Measurements from ENCODE around the gene SMIM31. TPM values are rescaled to one million over a fixed set of nuclear protein-coding genes. Genes with fewer than 3 reads are reported as not detected.
A peak's percentile ranks its signal among the peaks of the same experiment; 100 is the strongest.

SMIM31 gene
- total and polyA plus RNA-seq, 9 of the 15 experiments (the other 6 are each of a cell fraction or from before 2014, with no cell fraction given), result not detected

DNA sequence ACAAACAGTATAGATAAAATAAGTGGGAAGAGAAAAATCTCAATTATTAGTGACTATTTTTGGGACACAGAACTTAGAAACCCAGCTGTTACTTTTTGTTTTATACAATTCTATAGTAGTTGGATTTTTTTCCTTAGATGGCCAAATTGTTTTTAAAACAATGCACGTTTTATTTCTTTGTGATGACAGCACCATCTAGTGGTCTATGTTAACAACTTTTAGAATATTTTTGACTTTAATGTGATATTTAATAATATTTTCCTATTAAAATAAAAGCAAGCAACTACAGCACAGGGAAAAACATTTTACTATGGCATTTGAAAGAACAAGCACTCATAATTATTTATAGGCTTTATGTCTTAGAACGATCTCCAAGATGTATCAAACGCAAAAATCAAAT, 5.6 kb upstream of the SMIM31 start:
- H3K4me2 ChIP-seq (ENCODE audit: insufficient read depth, low read length), result no peak overlapping the region
- no peaks in the 10 kb centered on the region for H3K27me3 ChIP-seq (ENCODE audit: control insufficient read depth in 2 of 2, insufficient read depth in 2 of 2, low read length in 2 of 2)
- intact Hi-C loops (cut with micrococcal nuclease) (loop anchor here (5.0 kb wide), 2 partner anchors 1196 to 1266 kb away; no protein-coding TSS in a partner anchor), in situ Hi-C loops (cut with MboI) (loop anchor here (25.0 kb wide), 1 partner anchor 1186 kb away; no protein-coding TSS in a partner anchor)
- H3K27ac ChIP-seq (ENCODE audit: extremely low read depth, low read depth, low read length), result no peak overlapping the region
- H3K9me1 ChIP-seq (ENCODE audit: control insufficient read depth, insufficient read depth, low read length), result no peaks in the 10 kb centered on the region
- BruUV-seq (replicated peaks), result no TSS peak
- no peak for ATAC-seq
- ChIA-PET CTCF (ENCODE audit: low intra/inter-chr PET ratio) (interaction anchor here (0.7 to 1.1 kb wide), 2 partner anchors 883 to 1198 kb away, joined by 3 to 4 read pairs; no protein-coding TSS in a partner anchor), POLR2A (no interaction called here)
- H3K4me3 ChIP-seq, result no peak overlapping the region
- WGBS (ENCODE audit: insufficient coverage, low coverage, missing lambda C conversion rate), result 0% methylated on average over 3 of the region's 3 CpGs
- no peak overlapping the region for H3K9ac ChIP-seq (ENCODE audit: insufficient read depth in 1 of 2, low read depth in 2 of 2, low read length in 2 of 2)
- H3K4me1 ChIP-seq (replicated peaks in 1 of 2; ENCODE audit: control insufficient read depth in 2 of 2, insufficient read depth in 2 of 2, low read length in 2 of 2), result no peaks in the 10 kb centered on the region; a peak in 1 of 5 replicates
- no peak overlapping the region for H2AFZ ChIP-seq (ENCODE audit: low read depth, low read length)
- DNase-seq (ENCODE audit: extremely low read depth in 1 of 4, low spot score in 3 of 4), result peak in 3 of 4 experiments; percentile 10 to 24 (median 16)
- H4K20me1 ChIP-seq (replicated peaks; ENCODE audit: control insufficient read depth, insufficient read depth, low read length), result no peaks in the 10 kb centered on the region
- H3K79me2 ChIP-seq (ENCODE audit: control insufficient read depth, insufficient read depth, low read length), result no peaks in the 10 kb centered on the region
- no peaks in the 10 kb centered on the region for H3K36me3 ChIP-seq (ENCODE audit: control insufficient read depth, insufficient read depth, low read length)
- TF ChIP-seq, protein P1, sequence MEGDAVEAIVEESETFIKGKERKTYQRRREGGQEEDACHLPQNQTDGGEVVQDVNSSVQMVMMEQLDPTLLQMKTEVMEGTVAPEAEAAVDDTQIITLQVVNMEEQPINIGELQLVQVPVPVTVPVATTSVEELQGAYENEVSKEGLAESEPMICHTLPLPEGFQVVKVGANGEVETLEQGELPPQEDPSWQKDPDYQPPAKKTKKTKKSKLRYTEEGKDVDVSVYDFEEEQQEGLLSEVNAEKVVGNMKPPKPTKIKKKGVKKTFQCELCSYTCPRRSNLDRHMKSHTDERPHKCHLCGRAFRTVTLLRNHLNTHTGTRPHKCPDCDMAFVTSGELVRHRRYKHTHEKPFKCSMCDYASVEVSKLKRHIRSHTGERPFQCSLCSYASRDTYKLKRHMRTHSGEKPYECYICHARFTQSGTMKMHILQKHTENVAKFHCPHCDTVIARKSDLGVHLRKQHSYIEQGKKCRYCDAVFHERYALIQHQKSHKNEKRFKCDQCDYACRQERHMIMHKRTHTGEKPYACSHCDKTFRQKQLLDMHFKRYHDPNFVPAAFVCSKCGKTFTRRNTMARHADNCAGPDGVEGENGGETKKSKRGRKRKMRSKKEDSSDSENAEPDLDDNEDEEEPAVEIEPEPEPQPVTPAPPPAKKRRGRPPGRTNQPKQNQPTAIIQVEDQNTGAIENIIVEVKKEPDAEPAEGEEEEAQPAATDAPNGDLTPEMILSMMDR (IDR thresholded peaks at IDR 0.05 in 2 of 3, conservative IDR thresholded peaks at IDR 0.05 in 1 of 3; ENCODE audit: insufficient read depth in 2 of 3, low read depth in 1 of 3, low read length in 3 of 3), result peak in 1 of 3 experiments; percentile 53; a peak in 2 of 6 replicates
- no peak for TF ChIP-seq TARDBP (IDR thresholded peaks at IDR 0.05)
- peak; percentile 29 to 52 for TF ChIP-seq RAD21 (CRISPR knock-in tag; conservative IDR thresholded peaks at IDR 0.05 in 1 of 2, IDR thresholded peaks at IDR 0.05 in 1 of 2)
- TF ChIP-seq ZNF165 (CRISPR knock-in tag; IDR thresholded peaks at IDR 0.05; ENCODE audit: borderline replicate concordance), result no peak
- FAIRE-seq, result peak; percentile 11
- no peaks in the 10 kb centered on the region for H3K9me3 ChIP-seq (replicated peaks; ENCODE audit: control insufficient read depth, insufficient read depth, low read depth, low read length)
